GM12873 (cell line): Measurements from ENCODE around the gene CERS3.

Experiments used
- TF ChIP-seq, protein P1 (sequence below): IDR thresholded peaks from 2 replicates; pipeline ENCODE4 v1.5.1; 2012; ENCODE audit warnings: low read depth, mild to moderate bottlenecking, moderate library complexity, low read length, control low read depth; ENCODE audit not compliant: insufficient read depth; ENCODE audit errors: missing control alignments

CERS3 gene

DNA sequence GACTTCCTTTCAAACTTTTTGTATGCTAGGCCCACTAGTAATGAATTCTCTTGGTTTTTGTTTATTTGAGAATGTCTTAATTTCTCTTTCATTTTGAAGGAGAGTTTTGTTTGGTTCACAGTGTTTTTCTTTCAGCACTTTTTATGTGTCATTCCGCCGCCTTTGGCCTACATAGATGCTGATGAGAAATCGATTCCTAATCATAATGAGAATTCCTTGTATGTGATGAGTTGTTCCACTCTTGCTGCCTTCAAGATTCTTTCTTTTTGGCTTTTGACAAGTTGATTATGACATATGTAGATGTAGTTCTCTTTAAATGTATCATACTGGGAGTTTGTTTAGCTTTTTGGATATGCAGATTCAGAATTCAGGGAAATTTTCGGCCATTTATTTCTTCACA is 35.5 kb downstream of the CERS3 start:
- TF ChIP-seq, protein P1, sequence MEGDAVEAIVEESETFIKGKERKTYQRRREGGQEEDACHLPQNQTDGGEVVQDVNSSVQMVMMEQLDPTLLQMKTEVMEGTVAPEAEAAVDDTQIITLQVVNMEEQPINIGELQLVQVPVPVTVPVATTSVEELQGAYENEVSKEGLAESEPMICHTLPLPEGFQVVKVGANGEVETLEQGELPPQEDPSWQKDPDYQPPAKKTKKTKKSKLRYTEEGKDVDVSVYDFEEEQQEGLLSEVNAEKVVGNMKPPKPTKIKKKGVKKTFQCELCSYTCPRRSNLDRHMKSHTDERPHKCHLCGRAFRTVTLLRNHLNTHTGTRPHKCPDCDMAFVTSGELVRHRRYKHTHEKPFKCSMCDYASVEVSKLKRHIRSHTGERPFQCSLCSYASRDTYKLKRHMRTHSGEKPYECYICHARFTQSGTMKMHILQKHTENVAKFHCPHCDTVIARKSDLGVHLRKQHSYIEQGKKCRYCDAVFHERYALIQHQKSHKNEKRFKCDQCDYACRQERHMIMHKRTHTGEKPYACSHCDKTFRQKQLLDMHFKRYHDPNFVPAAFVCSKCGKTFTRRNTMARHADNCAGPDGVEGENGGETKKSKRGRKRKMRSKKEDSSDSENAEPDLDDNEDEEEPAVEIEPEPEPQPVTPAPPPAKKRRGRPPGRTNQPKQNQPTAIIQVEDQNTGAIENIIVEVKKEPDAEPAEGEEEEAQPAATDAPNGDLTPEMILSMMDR: no peak

DNA sequence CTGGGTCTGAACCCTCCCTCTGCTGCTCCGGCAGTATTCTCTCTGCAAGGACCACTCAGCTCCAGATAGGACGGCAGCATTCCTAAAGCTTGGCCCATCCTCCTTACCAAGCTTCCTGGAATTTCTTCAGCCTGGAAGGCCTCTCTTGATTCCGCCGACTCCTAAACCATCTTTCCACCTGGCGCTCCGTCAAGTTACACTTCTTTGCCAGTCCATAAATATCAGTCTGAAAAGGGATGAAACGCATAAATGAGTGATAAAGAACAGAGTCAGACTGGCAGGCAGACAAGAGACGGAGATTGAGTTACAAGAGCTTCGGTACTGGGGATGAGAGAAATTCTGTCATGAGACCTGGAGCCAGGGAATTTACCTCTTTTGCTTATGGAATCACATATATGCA is 44.3 kb downstream of the CERS3 start:
- TF ChIP-seq, protein P1: no peak

DNA sequence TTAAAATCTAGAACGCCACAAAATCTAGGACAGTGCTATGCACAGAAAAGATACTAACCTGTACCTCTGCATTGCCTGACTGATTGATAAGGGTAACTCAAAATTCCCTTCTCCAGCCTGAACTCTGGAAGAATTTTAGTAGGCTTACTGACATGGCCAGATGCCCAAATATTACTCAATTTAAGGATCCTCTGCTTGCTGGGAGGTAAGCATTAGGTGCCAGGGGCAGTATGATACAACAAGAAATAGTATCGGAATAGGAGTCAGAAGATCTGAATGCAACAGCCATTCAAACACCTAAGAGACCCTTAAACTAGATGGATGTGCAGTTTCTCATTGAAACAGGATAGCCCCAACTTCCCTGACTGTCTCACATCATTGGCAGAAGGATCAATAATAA is 45.4 kb downstream of the CERS3 start:
- TF ChIP-seq, protein P1: no peak

DNA sequence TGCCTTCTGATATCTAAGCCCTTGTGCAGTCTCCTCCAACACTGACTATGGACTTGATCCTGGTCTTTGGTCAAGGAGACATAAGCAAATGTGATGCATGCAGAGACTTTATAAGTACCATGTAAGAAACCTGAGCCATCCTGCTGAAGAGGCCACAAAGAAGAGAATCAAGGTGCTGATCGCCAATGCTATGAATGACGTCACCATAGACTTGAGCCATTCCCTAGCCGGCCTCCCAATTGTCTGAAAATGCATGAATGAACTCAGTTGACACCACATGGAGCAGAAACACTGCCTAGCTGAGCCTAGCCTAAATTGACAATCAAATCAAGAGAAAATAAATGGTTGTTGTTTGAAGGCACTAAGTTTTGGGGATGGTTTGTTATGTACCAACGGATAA is 51.9 kb downstream of the CERS3 start:
- TF ChIP-seq, protein P1: no peak

DNA sequence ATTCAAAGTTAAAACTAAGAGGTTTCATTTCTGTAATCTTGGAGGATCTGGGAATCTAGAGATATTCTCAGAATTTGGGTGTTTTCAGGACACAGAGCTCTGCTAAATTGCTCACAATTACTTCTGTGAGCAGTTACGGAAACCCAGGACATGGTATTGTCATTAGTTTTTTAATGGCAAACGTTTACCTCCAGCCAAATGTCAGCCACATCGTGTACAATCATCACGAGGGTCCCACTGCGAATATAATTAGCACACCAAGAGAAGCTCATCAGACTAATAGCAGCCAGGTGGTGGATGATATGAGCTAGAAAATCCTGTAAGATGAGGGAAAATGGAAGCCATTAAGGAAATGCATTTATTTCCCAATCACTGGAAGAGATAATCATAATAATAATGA is 56.0 kb downstream of the CERS3 start:
- TF ChIP-seq, protein P1: no peak

DNA sequence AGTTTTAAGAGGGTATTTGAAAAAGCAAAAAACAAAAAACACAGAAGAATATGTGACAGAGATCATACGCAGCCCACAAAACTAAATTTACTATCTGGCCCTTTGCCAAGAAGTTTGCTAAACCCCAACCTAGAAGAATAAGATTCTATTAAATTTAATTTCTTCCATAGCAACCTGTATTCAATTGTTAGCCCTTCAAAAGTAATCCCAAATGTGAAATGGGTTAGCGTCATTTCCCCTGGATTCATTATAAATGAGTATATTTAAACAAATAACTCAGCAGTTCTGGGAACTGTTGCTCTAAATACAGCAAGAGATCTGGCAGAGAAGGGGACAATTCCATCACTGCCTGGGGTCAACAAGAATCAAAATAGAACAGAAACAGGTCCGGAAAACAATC is 56.8 kb downstream of the CERS3 start:
- TF ChIP-seq, protein P1: no peak

DNA sequence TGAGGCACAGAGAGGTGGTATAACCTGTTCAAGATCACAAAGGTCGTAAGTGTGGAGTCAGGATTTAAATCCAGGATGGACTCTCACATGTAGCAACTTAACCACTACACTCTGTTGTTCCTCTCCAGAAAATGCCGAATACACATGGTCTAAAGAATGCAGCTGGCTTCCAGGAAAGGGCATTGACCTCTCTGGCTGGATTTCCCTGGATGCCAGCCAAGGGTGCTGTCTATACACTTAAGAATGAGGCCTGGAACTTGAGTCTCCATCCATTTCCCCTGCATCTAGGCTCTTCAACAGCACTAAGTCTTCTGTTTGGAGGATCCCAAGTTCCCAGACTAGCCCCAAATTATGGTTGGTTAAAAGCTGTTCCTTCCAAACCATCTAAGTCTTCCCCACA is 60.5 kb downstream of the CERS3 start:
- TF ChIP-seq, protein P1: no peak
